T-helper 2 cell treated with Interferon-gamma antibody and Interleukin-4, amounts not matched to agents 5 μg/mL and 100 μg/mL, for 36 hours (primary cell): ENCODE measurements around the gene COPS7A.

Experiments
- DNase-seq: peaks from one replicate; pipeline ENCODE4 v3.0.0; 2021; ENCODE audit warnings: low spot score
- H3K27ac Mint-ChIP-seq: one replicate; pipeline ENCODE4 v1.8.0; 2021; ENCODE audit warnings: mild to moderate bottlenecking, mixed read lengths
- H3K27me3 Mint-ChIP-seq: one replicate; pipeline ENCODE4 v1.8.0; 2021; ENCODE audit warnings: low read depth, mixed read lengths
- H3K36me3 Mint-ChIP-seq: one replicate; pipeline ENCODE4 v1.8.0; 2021; ENCODE audit warnings: low read depth, mixed read lengths
- H3K4me1 Mint-ChIP-seq: one replicate; pipeline ENCODE4 v1.8.0; 2021; ENCODE audit warnings: low read depth, mixed read lengths
- H3K4me3 Mint-ChIP-seq: one replicate; pipeline ENCODE4 v1.8.0; 2022; ENCODE audit warnings: mild to moderate bottlenecking, moderate library complexity, mixed read lengths
- H3K9me3 Mint-ChIP-seq: one replicate; pipeline ENCODE4 v1.8.0; 2021; ENCODE audit warnings: mixed read lengths

Gene COPS7A

DNA sequence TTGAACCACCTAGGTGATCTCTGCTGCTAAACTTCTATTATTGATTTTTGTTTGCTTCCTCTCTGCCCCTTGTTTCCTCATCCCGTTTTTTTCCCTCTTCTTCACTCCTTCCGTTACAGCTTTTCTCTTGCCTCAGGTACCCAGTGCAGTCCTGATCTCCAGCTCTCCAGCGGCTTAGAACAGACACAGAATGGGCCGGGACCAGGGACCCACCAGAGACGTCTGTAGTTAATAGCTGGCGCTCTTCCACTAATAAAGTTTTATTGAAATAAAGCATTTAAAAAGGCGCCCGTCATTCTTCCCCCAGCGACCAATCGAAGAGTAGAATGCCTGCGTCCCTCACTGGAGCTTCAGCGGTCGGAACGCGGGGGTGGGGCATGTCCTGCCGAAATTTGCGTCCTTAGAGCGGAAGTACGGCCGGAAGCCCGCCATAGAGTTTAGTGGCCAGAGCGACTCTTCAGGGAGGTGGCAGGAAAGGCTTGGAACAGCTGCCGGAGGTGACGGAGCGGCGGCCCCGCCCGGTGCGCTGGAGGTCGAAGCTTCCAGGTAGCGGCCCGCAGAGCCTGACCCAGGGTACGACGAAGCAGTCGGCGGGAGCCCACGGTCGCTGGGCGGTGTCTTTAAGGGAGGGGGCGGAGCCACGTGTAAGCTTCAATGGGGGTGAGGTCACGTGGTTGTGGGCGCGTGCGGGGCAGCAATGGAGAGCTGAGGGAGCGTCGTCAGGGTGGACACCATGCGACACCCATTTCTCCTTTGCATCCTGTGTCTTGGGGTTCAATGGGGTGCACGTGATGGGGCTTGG, at the start of gene COPS7A:
TSS of gene COPS7A (plus strand) at position 440 of the 802 bp plus-strand sequence. CDS start 611 bp downstream, outside the sequence.
- H3K9me3 Mint-ChIP-seq = no peaks in the 10 kb centered on the region
- no peaks in the 10 kb centered on the region for H3K27me3 Mint-ChIP-seq
- H3K4me1 Mint-ChIP-seq = peaks cover 16% of the 10 kb centered on the region
- DNase-seq = peak; percentile 99
- peak within 1 kb of the TSS; percentile 97 for H3K27ac Mint-ChIP-seq
- peak within 1 kb of the TSS; percentile 94 for H3K4me3 Mint-ChIP-seq
- peaks cover 2% of the 10 kb centered on the region for H3K36me3 Mint-ChIP-seq

DNA sequence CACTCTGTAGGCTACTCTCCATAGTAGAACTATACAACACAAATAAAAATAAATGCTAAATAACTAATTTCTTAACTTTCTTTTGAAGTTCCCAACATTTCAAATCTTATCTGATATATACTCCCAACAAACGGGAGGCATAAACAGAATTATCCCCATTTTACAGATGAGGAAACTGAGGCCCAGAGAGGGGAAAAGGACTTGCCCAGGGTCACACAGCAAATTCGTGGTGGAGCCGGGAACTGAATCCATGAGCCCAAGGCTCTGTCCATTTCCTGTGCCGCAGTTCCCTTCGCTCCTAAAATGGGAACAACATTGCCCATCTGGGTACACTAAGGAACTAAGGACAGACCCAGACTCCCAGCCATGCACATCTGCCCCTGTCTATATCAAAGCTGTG, 46.9 kb upstream of the COPS7A start:
- no peak overlapping the region for H3K27ac Mint-ChIP-seq
- DNase-seq = no peak
- peaks cover 68% of the 10 kb centered on the region for H3K36me3 Mint-ChIP-seq
- no peak overlapping the region for H3K4me3 Mint-ChIP-seq
- H3K9me3 Mint-ChIP-seq = no peaks in the 10 kb centered on the region
- H3K27me3 Mint-ChIP-seq = no peaks in the 10 kb centered on the region
- H3K4me1 Mint-ChIP-seq = peaks cover 5% of the 10 kb centered on the region

DNA sequence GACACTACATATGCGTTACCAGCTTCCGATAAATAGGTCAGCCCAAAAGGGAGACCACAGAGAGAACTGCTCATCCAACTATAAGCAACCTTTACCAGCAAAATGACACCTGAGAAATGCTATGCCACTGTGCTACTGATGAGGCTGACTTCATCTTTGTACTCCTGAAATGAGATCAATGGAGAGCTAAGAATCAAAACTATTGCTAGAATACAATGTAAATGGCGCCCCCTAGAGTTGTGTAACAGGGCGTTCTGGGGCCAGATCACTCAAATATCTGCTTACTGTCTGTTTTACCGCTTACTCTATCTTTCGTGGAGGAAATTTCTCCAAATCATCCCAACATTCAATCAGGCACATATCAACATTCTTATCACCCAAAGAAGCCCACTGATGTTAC, 39.2 kb upstream of the COPS7A start:
- no peaks in the 10 kb centered on the region for H3K27me3 Mint-ChIP-seq
- no peaks in the 10 kb centered on the region for H3K9me3 Mint-ChIP-seq
- no peak overlapping the region for H3K27ac Mint-ChIP-seq
- peak; percentile 32 for DNase-seq
- peaks cover 34% of the 10 kb centered on the region for H3K4me1 Mint-ChIP-seq
- H3K36me3 Mint-ChIP-seq = peaks cover 46% of the 10 kb centered on the region
- H3K4me3 Mint-ChIP-seq = peak overlapping the region; percentile 1

DNA sequence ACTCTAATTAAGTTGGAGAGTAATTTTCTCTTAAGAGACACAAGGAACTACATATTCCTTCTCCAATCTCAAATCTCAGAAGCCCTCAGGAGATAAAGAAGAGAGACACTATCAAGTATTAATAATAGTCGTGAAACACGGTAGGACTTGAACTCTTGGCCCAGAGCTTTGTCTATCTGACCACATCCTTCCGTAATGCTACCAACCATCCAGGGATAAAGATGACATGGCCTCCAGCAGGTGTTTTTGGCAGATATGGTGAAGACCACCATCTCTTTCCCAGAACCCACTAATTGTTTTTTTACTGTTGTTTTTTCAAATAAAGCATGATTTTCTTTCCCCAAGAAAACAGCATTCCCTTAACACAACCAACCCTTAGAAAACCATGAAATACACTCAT, 38.0 kb upstream of the COPS7A start:
- Mint-ChIP-seq H3K9me3 (no peaks in the 10 kb centered on the region), H3K27ac (no peak overlapping the region), H3K4me3 (no peak overlapping the region), H3K4me1 (peaks cover 37% of the 10 kb centered on the region), H3K36me3 (peaks cover 46% of the 10 kb centered on the region), H3K27me3 (no peaks in the 10 kb centered on the region)
- no peak for DNase-seq

- Mint-ChIP-seq H3K4me3 (peak overlapping the region; percentile 98), H3K9me3 (no peaks in the 10 kb centered on the region), H3K36me3 (peaks cover 32% of the 10 kb centered on the region), H3K27ac (peak overlapping the region; percentile 96), H3K4me1 (peaks cover 40% of the 10 kb centered on the region), H3K27me3 (no peaks in the 10 kb centered on the region)
- DNase-seq = no peak
Observed at GRCh38 chr12:6688543-6688998, 35.3 kb upstream of the COPS7A start.

- peak; percentile 94 for DNase-seq
- no peaks in the 10 kb centered on the region for H3K9me3 Mint-ChIP-seq
- H3K36me3 Mint-ChIP-seq = peaks cover 29% of the 10 kb centered on the region
- H3K27ac Mint-ChIP-seq = peak within 1 kb of the TSS; percentile 96
- peak within 1 kb of the TSS; percentile 98 for H3K4me3 Mint-ChIP-seq
- no peaks in the 10 kb centered on the region for H3K27me3 Mint-ChIP-seq
- H3K4me1 Mint-ChIP-seq = peaks cover 40% of the 10 kb centered on the region
Observed at GRCh38 chr12:6688999-6689882, 34.6 kb upstream of the COPS7A start, which contains the start of gene ZNF384. ZNF384 (minus strand) TSS chr12:6689375; CDS start chr12:6679520, 9,855 bp downstream.

- no peak for DNase-seq
- Mint-ChIP-seq H3K9me3 (no peaks in the 10 kb centered on the region), H3K36me3 (peaks cover 18% of the 10 kb centered on the region), H3K27ac (no peak overlapping the region), H3K4me1 (peaks cover 24% of the 10 kb centered on the region), H3K4me3 (no peak overlapping the region), H3K27me3 (no peaks in the 10 kb centered on the region)
Observed at GRCh38 chr12:6691473-6691872, 32.4 kb upstream of the COPS7A start.

GRCh38 chr12:6692888-6693287, 31.0 kb upstream of the COPS7A start:
- H3K36me3 Mint-ChIP-seq = peaks cover 5% of the 10 kb centered on the region
- no peaks in the 10 kb centered on the region for H3K9me3 Mint-ChIP-seq
- H3K27ac Mint-ChIP-seq = no peak overlapping the region
- peaks cover under 1% of the 10 kb centered on the region for H3K27me3 Mint-ChIP-seq
- no peak for DNase-seq
- H3K4me1 Mint-ChIP-seq = peaks cover 10% of the 10 kb centered on the region
- H3K4me3 Mint-ChIP-seq = no peak overlapping the region

- H3K4me3 Mint-ChIP-seq = no peak overlapping the region
- no peaks in the 10 kb centered on the region for H3K36me3 Mint-ChIP-seq
- DNase-seq = no peak
- H3K27ac Mint-ChIP-seq = no peak overlapping the region
- H3K9me3 Mint-ChIP-seq = no peaks in the 10 kb centered on the region
- peaks cover 10% of the 10 kb centered on the region for H3K27me3 Mint-ChIP-seq
- peaks cover 6% of the 10 kb centered on the region for H3K4me1 Mint-ChIP-seq
Observed at GRCh38 chr12:6693832-6694355, 30.0 kb upstream of the COPS7A start.

- DNase-seq = no peak
- H3K27me3 Mint-ChIP-seq = peaks cover 18% of the 10 kb centered on the region
- peaks cover 11% of the 10 kb centered on the region for H3K4me1 Mint-ChIP-seq
- no peak overlapping the region for H3K4me3 Mint-ChIP-seq
- H3K9me3 Mint-ChIP-seq = no peaks in the 10 kb centered on the region
- no peaks in the 10 kb centered on the region for H3K36me3 Mint-ChIP-seq
- no peak overlapping the region for H3K27ac Mint-ChIP-seq
Observed at GRCh38 chr12:6694701-6695100, 29.1 kb upstream of the COPS7A start.

GRCh38 chr12:6695313-6696045, 28.4 kb upstream of the COPS7A start:
- H3K9me3 Mint-ChIP-seq = no peaks in the 10 kb centered on the region
- H3K4me3 Mint-ChIP-seq = no peak overlapping the region
- peaks cover 20% of the 10 kb centered on the region for H3K27me3 Mint-ChIP-seq
- no peaks in the 10 kb centered on the region for H3K36me3 Mint-ChIP-seq
- peaks cover 8% of the 10 kb centered on the region for H3K4me1 Mint-ChIP-seq
- DNase-seq = no peak
- no peak overlapping the region for H3K27ac Mint-ChIP-seq

- no peak overlapping the region for H3K27ac Mint-ChIP-seq
- H3K36me3 Mint-ChIP-seq = no peaks in the 10 kb centered on the region
- H3K27me3 Mint-ChIP-seq = peaks cover 33% of the 10 kb centered on the region
- H3K4me1 Mint-ChIP-seq = peaks cover 8% of the 10 kb centered on the region
- DNase-seq = no peak
- H3K4me3 Mint-ChIP-seq = no peak overlapping the region
- H3K9me3 Mint-ChIP-seq = no peaks in the 10 kb centered on the region
Observed at GRCh38 chr12:6696690-6697583, 26.9 kb upstream of the COPS7A start.
